Retinal pigment epithelial cell (primary cell): Measurements from ENCODE around the gene HOXC12.

ENCODE experiments used
- DNase-seq: peaks from one replicate; pipeline ENCODE4 v3.0.0-alpha.2; 2010; ENCODE audit warnings: low read depth
- H3K4me3 ChIP-seq: 2 replicates; pipeline ENCODE4 v1.5.1; 2011; ENCODE audit warnings: mild to moderate bottlenecking, low read length, control low read depth, moderate library complexity
- TF ChIP-seq, protein P1 (sequence below): conservative IDR thresholded peaks from 2 replicates; pipeline ENCODE4 v1.5.1; 2011; ENCODE audit warnings: low read depth, low read length, control low read depth, inconsistent platforms

Gene HOXC12

DNA sequence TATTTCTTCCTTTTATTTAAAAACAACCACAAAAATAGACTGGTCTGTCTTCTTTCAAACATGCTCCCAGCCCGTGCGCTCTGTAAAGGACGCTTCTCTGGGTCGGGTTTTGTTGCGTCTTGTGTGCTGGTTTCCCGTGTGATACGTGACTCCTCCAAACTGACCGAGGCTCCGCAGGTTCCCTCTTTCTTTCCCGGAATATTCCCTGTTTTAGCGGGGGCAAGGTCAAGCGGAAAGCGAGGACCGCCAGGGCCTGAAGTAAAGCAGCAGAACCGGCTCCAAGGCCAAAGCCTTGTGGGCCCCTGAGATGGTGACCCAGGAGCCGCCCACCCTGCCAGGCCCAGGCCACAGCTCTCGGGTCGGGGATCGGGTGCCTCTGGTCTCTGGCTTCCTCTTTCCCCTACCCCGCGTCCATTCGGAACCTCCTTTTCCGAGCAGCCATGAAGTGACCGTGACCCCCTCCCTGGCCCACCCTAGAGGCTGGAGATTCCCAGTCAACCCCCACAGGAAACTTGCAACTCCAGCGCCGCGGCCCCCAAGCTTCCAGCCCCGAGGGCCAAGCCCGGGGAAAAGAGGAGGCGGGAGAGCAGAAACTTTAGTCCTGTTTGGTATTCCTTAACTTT, 29.4 kb downstream of the HOXC12 start:
- no peak for DNase-seq
- TF ChIP-seq, protein P1, sequence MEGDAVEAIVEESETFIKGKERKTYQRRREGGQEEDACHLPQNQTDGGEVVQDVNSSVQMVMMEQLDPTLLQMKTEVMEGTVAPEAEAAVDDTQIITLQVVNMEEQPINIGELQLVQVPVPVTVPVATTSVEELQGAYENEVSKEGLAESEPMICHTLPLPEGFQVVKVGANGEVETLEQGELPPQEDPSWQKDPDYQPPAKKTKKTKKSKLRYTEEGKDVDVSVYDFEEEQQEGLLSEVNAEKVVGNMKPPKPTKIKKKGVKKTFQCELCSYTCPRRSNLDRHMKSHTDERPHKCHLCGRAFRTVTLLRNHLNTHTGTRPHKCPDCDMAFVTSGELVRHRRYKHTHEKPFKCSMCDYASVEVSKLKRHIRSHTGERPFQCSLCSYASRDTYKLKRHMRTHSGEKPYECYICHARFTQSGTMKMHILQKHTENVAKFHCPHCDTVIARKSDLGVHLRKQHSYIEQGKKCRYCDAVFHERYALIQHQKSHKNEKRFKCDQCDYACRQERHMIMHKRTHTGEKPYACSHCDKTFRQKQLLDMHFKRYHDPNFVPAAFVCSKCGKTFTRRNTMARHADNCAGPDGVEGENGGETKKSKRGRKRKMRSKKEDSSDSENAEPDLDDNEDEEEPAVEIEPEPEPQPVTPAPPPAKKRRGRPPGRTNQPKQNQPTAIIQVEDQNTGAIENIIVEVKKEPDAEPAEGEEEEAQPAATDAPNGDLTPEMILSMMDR: no peak
- no peak overlapping the region for H3K4me3 ChIP-seq

DNA sequence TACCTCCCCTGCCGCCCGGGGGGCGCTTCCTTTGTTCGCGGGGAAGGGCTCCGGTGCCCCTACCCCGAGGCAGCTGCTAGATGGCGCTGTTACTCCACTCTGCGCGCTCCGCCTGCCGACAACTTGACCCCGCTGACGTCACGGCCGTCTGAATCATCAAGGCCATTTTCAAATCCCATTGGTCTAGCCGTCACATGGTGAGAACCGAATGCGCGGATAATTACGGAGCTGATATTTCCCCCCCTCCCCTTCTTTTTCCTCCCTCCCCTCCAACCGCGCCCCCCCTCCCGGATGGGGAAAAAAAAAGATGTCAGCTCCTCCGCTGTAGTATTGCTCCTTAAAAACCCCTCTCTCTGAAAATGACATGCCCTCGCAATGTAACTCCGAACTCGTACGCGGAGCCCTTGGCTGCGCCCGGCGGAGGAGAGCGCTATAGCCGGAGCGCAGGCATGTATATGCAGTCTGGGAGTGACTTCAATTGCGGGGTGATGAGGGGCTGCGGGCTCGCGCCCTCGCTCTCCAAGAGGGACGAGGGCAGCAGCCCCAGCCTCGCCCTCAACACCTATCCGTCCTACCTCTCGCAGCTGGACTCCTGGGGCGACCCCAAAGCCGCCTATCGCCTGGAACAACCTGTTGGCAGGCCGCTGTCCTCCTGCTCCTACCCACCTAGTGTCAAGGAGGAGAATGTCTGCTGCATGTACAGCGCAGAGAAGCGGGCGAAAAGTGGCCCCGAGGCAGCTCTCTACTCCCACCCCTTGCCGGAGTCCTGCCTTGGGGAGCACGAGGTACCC, 30.4 kb downstream of the HOXC12 start, which contains the start of gene HOXC10:
TSS of gene HOXC10 (plus strand) at position 246 of the 791 bp plus-strand sequence. CDS start at position 360, 114 bp downstream.
- DNase-seq: peak; percentile 5
- TF ChIP-seq, protein P1: peak; percentile 49

DNA sequence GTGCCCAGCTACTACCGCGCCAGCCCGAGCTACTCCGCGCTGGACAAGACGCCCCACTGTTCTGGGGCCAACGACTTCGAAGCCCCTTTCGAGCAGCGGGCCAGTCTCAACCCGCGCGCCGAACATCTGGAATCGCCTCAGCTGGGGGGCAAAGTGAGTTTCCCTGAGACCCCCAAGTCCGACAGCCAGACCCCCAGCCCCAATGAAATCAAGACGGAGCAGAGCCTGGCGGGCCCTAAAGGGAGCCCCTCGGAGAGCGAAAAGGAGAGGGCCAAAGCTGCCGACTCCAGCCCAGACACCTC, 30.9 kb downstream of the HOXC12 start:
- TF ChIP-seq, protein P1: no peak
- DNase-seq: no peak
- H3K4me3 ChIP-seq: no peak overlapping the region

More for the DNA sequence above, 30.4 kb downstream of the HOXC12 start, which contains the start of gene HOXC10:
- no peak within 1 kb of the TSS for H3K4me3 ChIP-seq

DNA sequence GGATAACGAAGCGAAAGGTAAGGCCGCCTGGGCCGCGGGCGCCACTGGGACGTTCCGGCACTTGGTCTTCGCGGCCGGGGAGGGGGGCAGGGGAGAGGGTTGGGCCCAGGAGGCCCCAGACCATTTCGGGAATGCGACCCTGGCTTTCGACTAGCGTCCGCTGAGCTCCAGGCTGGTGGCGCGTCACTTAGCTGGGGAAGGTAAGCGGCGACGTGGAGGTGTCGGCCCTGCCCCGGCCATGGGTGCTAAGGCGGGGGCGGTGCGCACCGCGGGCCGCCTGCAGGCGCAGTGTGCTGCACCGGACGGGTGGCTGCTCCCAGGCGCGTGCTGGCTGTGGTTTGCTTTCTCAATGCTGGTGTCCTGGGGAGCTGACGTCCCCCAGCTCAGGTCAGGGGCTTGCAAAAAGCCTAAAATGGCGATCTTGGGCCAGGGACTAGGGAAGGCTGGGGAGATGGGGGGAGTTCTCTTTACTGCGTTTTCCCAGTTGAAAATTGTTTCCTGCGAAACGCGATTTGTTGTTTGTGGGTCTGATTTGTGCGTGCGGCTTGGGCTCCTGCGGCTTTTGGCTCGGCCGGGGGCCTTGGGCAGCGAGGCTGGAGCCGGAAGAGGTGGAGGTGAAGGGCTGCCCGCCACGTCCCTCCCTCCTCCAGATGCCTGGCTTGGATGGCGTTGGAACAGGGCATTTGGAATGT, 31.4 kb downstream of the HOXC12 start:
- H3K4me3 ChIP-seq: no peak overlapping the region
- TF ChIP-seq, protein P1: no peak
- no peak for DNase-seq

DNA sequence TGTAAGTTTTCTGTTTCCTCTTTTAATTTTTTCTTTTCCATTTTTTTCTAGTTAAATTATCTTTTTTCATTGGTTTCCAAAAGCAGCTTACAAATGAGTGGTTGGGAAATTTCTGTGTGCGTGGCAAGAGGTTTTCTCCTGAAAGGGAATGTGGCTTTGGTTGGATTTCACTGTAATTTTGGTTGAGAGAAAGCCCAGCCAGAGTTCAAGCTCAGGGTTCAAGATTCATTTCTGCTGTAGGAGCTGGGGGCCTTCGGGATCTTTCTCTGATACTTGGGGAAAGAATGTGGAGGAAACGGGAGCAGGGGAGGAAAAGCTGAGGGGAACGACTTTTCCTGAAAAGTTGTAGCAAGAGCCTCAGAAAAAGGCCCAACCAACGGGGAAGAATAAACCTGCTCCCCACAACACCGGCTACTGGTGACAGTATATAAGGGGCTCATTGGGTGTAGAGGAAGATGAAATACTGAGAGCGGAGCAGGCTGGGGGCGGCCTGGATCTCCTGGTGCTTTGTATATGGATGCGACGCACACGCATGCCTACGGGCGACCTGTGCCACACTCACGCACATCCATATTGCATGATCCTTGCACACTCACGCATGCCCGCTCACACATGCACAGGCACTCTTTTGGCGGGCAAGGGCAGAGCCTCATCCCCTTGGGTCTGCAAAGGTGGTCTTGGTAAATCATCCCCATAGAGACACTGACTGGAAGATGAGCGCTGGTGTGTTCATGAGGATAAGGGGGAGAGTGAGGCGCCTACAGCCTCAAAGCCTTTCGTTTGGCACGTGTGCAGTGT, 32.2 kb downstream of the HOXC12 start:
- H3K4me3 ChIP-seq: no peak overlapping the region
- TF ChIP-seq, protein P1: no peak
- no peak for DNase-seq

DNA sequence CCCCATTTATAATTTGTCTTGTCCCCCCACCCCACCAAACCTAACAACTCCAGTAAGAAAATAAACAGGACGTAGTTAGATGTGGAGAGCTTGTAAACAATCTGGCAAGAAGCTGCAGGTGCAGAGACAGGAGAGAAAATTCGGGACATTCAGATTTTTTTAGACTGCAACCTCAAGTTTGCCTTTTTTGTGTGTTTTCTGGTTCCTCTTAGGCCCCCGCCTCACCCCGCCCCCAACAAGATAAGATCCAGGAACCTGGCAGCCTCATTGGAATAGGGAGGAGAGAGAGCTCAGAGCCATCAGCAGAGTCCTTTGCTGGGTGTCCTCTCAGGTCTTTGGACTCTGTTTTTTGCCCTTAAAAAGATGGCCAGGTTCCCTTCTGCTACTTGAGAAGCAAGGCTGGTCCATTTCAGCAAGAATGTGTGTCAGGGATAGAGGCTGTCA, 33.1 kb downstream of the HOXC12 start:
- DNase-seq: no peak
- TF ChIP-seq, protein P1: no peak
- no peak overlapping the region for H3K4me3 ChIP-seq
